SH-SY5Y (cell line): ENCODE results near the gene HRC.

Source experiments
- GATA2 ChIP-seq: IDR thresholded peaks from 2 replicates; pipeline ENCODE4 v1.6.1; 2011; ENCODE audit warnings: mild to moderate bottlenecking, low read depth, low read length
- GATA3 ChIP-seq: IDR thresholded peaks from 2 replicates; pipeline ENCODE4 v1.6.1; 2011; ENCODE audit warnings: low read depth, mild to moderate bottlenecking, low read length, moderate library complexity

Gene HRC

DNA sequence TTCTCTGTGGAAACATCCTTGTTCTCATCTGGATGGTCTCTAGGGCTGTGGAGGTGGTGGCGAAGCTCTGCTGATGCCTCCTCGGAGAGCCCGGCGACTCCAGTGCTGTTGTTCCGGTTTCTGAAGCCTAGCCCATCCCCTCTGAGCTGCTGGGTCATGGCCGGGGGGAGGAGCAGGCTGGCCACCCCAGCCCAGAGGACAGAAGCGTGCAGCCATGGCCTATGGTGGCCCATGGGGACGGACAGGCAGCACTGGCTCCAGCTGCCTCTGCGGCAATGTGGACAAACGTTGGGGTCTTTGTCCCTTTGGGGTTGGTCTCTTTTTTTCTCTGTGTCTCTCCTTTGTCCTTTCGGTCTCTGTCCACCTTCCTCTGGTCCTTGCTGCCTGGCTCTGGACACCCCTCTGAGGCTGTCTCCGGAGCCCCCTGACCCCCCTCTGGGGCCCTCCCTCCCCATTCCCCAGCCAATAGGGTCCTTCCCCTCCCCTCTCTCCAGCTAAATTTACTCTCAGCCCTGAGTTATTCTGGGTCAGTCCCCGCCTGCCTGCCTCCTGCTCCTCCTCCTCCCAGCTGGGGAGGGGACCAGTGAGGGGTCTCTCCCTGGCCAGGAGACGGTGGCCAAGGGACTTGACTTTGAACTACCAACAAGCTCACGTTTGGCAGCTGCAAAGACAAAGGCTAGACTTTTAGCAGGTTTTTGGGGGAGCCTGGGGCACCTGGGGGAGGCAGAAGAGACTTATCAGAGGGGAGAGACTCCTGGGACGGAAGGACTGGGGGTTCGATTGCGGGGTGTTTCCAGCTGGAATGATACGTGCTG lies at the start of gene HRC:
HRC (minus strand) TSS at position 392 of the 815 bp plus-strand sequence; CDS start at position 233, 159 bp downstream.
- TF ChIP-seq GATA3, result no peak
- no peak for TF ChIP-seq GATA2

DNA sequence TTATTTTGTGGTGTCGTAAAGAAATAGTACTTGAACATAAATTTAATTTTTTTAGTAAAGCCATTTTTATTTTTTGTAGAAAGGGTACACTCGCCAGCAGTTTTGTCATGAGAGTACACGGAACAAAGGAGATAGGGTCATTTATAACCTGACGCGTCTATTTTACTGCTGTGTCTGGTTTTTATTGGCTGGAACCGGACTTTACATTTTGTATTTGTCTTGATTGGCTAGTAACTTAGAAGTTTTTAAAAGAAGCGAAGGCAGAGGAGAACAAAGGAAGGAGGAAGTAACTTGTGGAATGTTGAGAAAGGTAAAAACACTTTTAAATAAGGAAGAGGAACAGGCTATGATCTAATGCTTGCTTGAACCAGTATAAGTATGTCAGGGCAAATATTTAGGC lies 45.8 kb upstream of the HRC start:
- no peak for TF ChIP-seq GATA2

DNA sequence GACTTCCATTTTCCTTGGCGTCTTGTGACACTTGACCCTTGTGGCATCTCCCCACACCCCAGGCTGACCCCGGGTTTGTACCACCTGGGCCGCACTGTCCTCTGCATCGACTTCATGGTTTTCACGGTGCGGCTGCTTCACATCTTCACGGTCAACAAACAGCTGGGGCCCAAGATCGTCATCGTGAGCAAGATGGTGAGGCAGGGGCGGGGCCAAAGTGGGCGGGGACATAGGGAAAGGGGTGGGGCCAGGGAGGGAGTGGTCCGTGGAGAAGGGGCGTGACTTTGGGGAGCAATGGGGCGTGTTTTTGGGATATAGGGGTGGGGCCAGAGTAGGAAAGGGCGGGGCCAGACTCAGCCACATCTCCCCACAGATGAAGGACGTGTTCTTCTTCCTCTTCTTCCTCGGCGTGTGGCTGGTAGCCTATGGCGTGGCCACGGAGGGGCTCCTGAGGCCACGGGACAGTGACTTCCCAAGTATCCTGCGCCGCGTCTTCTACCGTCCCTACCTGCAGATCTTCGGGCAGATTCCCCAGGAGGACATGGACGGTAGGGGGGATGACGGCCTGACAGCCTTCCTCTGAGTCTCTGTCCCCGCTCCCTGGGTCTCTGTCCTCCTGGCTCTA lies 45.2 kb upstream of the HRC start:
- TF ChIP-seq GATA3 (no peak), GATA2 (no peak)

- TF ChIP-seq GATA3, result no peak
- no peak for TF ChIP-seq GATA2
Measured at GRCh38 chr19:49196527-49197240, 41.5 kb upstream of the HRC start.

DNA sequence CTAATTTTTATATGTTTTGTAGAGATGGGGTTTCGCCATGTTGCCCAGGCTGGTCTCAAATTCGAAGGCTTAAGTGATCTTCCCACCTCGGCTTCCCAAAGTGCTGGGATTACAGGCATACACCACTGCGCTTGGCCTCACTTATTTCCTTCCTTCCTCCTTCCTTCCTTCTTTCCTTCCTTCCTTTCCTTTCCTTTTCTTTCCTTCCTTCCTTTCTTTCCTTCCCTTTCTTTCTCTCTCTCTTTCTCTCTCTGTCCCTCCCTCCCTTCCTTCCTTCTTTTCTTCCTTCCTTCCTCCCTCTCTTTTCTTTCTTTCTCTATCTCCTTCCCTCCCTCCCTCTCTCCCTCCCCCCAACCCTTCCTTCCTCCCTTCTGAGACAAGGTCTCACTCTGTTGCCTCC lies 39.2 kb upstream of the HRC start:
- no peak for TF ChIP-seq GATA2
- no peak for TF ChIP-seq GATA3

DNA sequence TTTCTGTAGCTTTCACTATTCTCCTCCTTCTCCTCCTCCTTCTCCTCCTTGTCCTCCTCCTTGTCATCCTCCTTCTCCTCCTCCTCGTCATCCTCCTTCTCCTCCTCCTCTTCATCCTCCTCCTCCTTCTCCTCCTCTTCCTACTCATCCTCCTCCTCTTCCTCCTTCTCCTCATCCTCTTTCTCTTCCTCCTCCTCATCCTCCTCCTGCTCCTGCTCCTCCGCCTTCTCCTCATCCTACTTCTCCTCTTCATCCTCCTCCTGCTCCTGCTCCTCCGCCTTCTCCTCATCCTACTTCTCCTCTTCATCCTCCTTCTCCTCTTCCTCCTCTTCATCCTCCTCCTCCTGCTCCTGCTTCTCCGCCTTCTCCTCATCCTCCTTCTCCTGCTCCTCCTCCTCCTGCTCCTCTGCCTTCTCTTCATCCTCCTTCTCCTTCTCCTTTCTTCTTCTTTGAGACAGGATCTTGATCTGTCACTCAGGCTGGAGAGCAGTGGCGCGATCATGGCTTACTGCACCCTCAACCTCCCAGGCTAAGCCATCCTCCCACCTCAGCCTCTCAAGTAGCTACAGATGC lies 38.7 kb upstream of the HRC start:
- TF ChIP-seq GATA2 (no peak), GATA3 (no peak)

DNA sequence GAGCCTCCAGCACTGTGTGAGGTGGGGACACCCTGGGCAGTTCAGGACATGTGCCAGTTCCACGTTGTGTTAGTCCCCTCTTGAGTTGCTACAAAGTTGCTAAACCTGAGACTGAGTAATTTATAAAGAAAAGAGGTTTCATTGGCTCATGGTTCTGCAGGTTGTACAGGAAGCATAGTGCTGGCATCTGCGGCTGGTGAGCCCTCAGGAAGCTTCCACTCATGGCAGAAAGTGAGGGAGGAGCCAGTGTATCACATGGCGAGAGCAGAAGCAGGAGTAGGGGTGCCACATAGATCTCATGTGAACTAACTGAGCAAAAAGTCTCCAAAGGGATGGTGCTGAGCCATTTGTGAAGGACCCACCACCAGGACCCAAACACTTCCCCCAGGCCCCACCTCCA lies 35.6 kb upstream of the HRC start:
- TF ChIP-seq GATA2 (no peak), GATA3 (no peak)

- no peak for TF ChIP-seq GATA3
- TF ChIP-seq GATA2, result no peak
Measured at GRCh38 chr19:49189259-49189658, 34.1 kb upstream of the HRC start.

GRCh38 chr19:49188626-49189200 lies 33.5 kb upstream of the HRC start:
- TF ChIP-seq GATA3, result no peak
- TF ChIP-seq GATA2, result no peak

GRCh38 chr19:49186108-49186507 lies 30.9 kb upstream of the HRC start:
- no peak for TF ChIP-seq GATA3
- TF ChIP-seq GATA2, result no peak

GRCh38 chr19:49182848-49183375 lies 27.7 kb upstream of the HRC start:
- TF ChIP-seq GATA3, result no peak
- no peak for TF ChIP-seq GATA2

DNA sequence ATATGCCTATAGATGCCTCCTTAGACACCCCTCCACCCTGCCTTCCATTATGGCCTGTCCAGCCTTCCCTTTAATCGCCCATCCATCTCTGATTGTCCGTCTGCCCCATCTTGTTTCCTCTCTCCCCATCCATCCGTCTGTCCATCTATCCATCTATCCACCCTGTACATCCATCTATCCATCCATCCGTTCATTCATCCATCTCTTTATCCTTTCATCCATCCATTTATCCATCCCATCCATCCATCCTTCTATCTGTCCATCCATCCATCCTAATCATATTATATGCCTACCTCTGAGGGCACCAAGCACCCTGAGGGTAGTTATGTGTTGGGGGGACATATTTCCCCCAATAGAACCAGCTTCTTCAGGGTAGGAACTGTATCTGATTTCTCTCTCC lies 25.5 kb upstream of the HRC start:
- TF ChIP-seq GATA2 (no peak), GATA3 (no peak)

GRCh38 chr19:49173198-49173597 lies 18.0 kb upstream of the HRC start:
- TF ChIP-seq GATA3, result no peak
- TF ChIP-seq GATA2, result no peak

DNA sequence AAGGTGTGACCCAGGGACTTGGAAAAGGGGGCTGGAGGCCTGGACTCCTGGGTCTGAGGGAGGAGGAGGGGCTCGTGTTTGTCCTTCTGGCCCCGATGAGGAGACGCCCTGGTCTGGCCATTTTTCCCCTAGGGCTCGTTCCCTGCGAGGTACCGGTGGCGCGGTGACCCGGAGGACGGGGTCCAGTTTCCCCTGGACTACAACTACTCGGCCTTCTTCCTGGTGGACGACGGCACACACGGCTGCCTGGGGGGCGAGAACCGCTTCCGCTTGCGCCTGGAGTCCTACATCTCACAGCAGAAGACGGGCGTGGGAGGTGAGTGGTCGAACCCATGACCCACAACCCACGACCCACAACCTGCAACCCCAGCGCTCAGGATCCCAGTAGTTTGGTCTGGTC lies 13.2 kb upstream of the HRC start:
- no peak for TF ChIP-seq GATA2
- no peak for TF ChIP-seq GATA3
